NCI-H1092 (cell line): ENCODE results near the gene RAX2.

Experiments used
- DNase-seq: peaks from one replicate; lab custom pipeline; 2025; lab: John Stamatoyannopoulos, UW

RAX2 gene

DNA sequence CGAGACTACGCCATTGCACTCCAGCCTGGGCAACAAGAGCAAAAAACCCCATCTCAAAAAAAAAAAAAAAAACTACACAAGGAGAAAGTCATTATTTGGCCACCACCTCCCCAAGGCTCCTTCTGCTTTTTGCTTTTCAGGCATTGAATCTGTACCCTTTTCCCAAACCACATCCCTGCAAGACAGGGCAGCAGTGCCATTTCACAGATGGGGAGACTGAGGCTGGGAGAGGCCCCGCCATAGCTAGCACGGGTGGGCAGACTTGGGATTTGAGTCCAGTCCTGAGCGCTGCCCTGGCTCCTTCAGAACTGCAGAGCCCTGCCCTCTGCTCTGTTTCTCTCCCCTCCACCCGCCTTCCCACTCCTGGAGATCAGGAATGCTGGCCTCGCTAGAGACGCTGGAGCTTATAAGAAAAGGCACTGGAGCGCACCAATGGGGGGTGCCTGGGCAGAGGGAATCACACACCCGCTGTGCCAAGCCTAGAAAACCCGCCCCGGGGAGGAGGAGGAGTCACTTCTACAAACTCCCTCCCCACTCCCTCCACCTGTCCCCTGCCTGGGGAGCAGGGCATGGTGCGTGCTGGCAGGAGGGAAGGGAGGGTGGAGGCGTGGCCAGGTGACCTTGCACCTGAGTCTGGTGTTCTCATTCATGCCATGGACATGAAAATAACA, 46.3 kb downstream of the RAX2 start:
- DNase-seq: no peak

DNA sequence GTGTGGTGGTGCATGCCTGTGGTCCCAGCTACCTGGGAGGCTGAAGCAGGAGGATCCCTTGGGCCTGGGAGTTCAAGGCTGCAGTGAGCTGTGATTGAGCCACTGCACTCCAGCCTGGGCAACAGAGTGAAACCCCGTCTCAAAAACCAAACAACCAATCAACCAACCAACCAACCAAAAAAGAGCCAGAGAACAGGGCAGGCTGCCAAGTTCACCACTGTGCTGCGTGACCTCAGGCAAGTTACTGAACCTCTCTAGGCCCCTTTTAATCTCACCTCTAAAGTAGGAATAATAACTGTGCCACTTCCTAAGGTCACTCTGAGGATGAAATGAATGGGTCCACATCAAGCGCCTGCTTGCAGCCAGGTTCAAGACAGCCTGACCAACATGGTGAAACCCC, 46.9 kb downstream of the RAX2 start:
- DNase-seq: no peak

DNA sequence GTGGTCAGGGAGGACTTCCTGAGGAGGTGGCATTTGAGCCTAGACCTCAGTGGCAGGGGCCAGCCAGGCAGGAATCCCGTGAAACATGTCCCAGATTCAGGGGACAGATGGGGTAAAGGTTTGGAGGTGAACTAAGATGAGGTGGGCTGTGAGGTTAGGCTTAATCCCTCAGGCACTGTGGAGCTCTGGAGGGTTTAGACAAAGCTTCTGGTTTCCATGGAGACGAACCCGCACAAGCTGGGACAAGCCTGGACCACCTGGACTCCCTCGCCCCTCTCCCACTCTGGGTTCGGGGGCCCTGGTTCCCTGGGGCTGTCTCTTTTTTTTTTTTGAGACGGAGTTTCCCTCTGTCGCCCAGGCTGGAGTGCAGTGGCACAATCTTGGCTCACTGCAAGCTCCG, 48.1 kb downstream of the RAX2 start:
- DNase-seq: no peak

DNA sequence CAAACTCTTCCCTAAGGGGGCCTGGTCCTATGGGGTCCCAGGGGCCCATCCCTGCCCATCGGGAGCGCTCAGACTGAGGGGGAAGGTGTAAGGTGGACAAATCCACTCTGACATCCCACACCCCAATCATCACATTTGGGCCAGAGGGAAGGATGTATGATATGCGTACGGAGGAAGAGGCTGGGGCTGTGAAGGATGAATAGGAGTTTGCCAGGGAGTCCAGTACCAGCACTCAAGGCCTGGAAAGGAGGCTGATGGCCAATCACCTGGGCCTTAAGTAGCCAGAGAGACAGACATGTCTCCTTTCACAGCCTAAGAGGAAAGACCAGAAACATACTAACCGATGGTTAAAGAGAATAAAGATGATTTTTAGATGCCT, 48.9 kb downstream of the RAX2 start:
- DNase-seq: no peak

DNA sequence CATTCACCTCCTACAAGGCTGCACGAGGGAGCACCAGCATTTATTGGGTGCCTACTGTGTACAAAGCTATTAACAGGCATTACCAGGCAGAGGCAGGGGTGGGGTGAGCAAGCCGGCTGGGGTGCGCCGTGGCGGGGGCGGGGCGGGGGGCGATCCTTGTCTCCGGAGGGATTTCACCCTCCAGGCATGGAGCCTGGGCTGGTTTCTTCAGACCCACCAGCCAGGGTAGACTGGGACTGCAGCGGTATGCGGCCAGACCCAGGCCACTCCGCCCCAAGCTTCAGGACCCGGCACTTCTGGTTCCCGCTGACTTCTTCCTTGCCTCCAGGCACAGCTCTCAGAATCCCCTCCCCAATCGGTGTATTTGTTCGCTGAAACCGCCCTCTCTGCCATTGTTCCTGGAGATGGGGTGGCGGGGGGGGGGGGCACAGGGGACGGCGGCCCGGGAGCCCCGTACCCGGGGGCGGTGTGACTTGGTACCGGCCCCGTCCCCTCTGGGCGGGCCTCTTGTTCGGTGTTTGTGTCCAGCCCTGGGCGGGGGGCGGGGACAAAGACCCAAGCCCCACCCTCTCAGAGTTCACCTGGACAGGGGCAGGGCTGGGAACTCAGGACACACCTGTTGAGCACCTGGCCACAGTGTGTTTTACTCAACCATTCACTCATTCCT, 49.5 kb downstream of the RAX2 start:
- DNase-seq: no peak

DNA sequence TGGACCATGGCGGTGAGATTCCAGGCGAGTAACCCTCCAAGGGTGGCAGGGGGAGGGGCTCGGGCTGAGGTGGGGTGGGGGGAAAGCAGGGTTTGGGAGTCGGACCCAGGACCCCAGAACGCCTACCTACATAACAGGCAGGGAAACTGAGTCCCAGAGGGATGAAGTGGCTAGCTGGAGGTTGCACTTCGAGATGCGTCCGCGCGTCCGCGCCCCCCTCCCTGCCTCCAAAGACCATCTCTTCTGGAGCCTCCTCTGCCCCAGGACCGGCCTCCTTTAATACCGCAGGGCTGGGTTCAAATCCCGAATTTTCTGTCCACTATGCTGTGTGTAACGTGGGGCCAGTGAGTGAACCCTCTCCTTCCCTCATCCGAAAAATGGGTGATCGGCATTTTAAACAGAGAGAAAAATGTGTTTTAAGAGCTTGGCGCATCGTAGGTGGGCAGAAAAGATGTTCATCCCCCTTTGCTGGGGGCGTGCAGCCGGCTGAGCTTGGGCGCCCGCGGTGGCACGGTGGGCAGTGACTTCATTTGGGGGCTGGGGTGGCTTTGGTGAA, 50.1 kb downstream of the RAX2 start:
- DNase-seq: no peak

DNA sequence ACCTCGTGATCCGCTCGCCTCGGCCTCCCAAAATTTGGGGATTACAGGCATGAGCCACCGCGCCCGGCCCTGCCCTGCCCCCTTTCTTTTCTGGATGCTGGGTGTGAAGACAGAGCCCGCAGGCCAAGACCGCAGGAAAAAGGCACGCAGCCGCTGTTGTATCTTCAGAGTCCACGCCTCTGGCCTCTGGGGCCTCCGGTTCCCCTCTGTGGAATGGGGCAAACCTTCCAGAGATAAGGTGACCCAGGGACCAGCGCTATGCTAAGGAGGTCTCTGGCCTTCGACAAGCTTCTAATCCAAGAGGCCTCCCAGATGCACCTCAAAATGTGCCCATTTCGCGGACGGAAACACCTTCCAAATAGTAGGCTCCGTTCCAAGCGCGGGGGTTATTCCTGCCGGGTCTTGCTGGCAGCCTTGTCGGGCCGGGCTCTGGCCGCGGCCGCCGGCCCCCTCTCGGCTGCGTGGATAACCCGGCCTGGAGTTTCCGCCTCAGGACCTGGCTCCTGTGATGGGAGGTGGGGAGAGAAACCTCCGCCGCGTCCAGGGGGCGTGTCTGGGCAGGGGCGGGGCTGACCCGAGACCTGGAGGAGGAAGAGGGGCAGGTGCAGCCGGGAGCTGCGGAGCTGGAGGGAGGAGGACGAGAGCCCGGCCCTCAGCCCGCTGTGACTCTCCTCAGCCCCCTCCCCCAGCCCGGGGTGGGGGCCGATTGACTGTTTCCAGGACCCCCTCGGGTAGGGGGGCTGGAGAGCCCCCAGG, 50.7 kb downstream of the RAX2 start:
- peak; percentile 69 for DNase-seq

DNA sequence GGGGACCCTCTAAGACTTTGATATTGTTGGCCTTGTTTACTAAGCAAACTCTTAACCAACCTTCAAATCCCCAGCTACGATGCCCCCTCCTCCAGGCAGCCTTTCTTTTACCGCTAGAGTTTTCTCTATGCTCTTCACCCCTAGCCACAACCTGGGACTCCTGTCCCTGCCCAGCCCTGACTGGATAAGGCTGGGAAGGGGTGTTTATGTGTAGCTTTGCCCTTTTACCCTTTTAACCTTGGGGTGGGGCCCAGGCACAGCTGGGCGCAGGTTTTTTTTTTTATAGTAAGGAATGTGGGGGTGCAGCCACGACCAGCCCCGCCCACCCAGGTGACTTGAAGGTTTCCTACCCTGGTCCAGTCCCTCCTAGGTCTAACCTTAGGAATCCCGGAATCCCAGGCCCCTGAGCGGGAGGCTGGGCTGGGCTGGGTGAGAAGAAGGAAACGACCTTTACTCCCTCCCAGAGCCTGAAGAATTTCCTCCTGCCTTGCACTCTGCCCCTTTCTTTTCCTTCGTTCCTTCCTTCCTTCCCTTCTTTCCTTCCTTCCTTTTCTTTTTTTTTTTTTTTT, 51.6 kb downstream of the RAX2 start:
- no peak for DNase-seq

DNA sequence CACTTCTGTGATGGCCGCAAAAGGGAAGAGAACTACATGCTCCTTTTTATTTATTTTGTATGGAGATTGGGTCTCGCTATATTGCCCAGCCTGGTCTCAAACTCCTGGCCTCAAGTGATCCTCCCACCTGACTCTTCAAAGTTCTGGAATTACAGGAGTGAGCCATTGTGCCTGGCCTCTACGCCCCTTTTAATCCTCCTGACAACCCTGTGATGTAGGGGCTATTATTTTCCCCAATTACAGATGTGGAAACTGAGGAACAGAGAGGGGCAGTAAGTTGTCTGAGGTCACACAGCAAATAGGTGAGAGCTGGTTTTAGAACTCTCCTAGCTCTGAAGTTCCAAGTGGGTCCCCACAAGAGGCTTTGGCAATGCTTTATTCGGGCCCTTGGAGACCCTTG, 52.2 kb downstream of the RAX2 start:
- no peak for DNase-seq
